A673 (cell line): ENCODE data around the gene SLC48A1.

Source experiments
- EZH2 ChIP-seq: fragments of 200-600 bp; sonication (generic); IDR thresholded peaks from 2 replicates; pipeline ENCODE4 v1.6.1; 2017; ENCODE audit warnings: borderline replicate concordance, low read depth, mild to moderate bottlenecking, mixed read lengths, antibody characterized with exemption, low read length; ENCODE audit not compliant: poor library complexity, severe bottlenecking
- TF ChIP-seq, protein P1 (sequence below): fragments of 300-800, 200-600 bp; sonication (generic); conservative IDR thresholded peaks from 2 replicates; pipeline ENCODE4 v1.5.1; 2017; ENCODE audit warnings: low read depth, mild to moderate bottlenecking, antibody characterized with exemption, low read length, moderate library complexity, mixed read lengths

- no peak for TF ChIP-seq EZH2
- TF ChIP-seq, protein P1, sequence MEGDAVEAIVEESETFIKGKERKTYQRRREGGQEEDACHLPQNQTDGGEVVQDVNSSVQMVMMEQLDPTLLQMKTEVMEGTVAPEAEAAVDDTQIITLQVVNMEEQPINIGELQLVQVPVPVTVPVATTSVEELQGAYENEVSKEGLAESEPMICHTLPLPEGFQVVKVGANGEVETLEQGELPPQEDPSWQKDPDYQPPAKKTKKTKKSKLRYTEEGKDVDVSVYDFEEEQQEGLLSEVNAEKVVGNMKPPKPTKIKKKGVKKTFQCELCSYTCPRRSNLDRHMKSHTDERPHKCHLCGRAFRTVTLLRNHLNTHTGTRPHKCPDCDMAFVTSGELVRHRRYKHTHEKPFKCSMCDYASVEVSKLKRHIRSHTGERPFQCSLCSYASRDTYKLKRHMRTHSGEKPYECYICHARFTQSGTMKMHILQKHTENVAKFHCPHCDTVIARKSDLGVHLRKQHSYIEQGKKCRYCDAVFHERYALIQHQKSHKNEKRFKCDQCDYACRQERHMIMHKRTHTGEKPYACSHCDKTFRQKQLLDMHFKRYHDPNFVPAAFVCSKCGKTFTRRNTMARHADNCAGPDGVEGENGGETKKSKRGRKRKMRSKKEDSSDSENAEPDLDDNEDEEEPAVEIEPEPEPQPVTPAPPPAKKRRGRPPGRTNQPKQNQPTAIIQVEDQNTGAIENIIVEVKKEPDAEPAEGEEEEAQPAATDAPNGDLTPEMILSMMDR, result no peak
These were observed 15.0 kb upstream of the SLC48A1 start for GRCh38 chr12:47757840-47758583.
